22Rv1 (cell line): Measurements from ENCODE around the gene SPAG7.
A peak's percentile ranks its signal among the peaks of the same experiment; 100 is the strongest.

Source experiments
- CTCF ChIP-seq: fragments of 450-650 bp; IDR thresholded peaks from 2 replicates; pipeline ENCODE4 v1.5.1; 2017; ENCODE audit warnings: mild to moderate bottlenecking
- ZFX ChIP-seq: fragments of 450-650 bp; IDR thresholded peaks from 2 replicates; pipeline ENCODE4 v1.6.1; 2017; ENCODE audit warnings: antibody characterized with exemption, borderline replicate concordance

GRCh38 chr17:4986951-4987766, 19.5 kb upstream of the SPAG7 start, which contains the start of gene CAMTA2:
- TF ChIP-seq CTCF (peak; percentile 86), ZFX (no peak)
